DMS 273 (cell line): ENCODE data around the gene SPRR3.

ENCODE experiments used
- DNase-seq: peaks from one replicate; lab custom pipeline; 2025; ENCODE audit not compliant: unreplicated experiment; lab: John Stamatoyannopoulos, UW

The SPRR3 gene

GRCh38 chr1:153040950-153041631, 39.5 kb downstream of the SPRR3 start, which contains the start of gene SPRR2D:
Gene SPRR2D, minus strand, starts transcription at chr1:153041120. Its CDS starts 774 bp downstream, at chr1:153040346.
- no peak for DNase-seq

DNA sequence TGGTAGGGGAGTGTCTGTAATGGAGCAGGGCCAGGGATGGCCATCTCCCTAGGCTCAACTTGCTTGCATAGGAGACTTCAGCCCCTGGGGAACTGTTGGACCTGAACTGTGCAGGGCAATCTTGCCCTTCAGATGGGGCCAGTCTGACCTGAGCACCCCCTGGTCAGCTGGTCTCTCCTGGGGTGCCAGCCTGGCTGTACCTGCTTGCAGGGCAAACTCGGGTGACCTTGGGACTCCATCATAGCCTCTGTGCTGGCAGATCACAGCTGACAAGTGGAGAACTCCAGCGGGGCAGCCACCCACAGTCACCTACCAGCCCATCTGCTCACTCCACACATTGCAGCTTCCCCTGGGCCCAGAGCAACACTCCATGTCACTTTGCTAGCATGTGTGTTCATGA, 47.7 kb downstream of the SPRR3 start:
- DNase-seq: no peak
